Neutrophil (primary cell): Measurements from ENCODE around the gene CALCOCO1.
A peak's percentile ranks its signal among the peaks of the same experiment; 100 is the strongest.
"Not testable (repeated sequence)": the region's sequence is repeated elsewhere in the genome, so short reads cannot be mapped to it uniquely, and the experiment has no call there.

ENCODE experiments used
- H3K27ac ChIP-seq: fragments of 200-600 bp; sonication (generic); 2 replicates; pipeline ENCODE4 v1.5.1; 2016; ENCODE audit warnings: mild to moderate bottlenecking, moderate library complexity
- H3K27me3 ChIP-seq: fragments of 200-600 bp; sonication (generic); 2 replicates; pipeline ENCODE4 v1.6.0; 2016; ENCODE audit warnings: mild to moderate bottlenecking
- H3K36me3 ChIP-seq: fragments of 200-600 bp; sonication (generic); 2 replicates; pipeline ENCODE4 v1.5.1; 2017
- H3K4me1 ChIP-seq, 2 experiments: fragments of 200-600 bp in 1 of 2; sonication (generic) in 1 of 2; 1 replicate in 1 of 2; 2 replicates in 1 of 2; pipeline versions ENCODE4 v1.5.1 to v1.6.1; 2013 to 2016; ENCODE audit warnings: low read depth in 1 of 2, low read length in 1 of 2, mild to moderate bottlenecking in 1 of 2, moderate library complexity in 1 of 2; ENCODE audit not compliant: control insufficient read depth in 1 of 2, insufficient read depth in 1 of 2
- H3K4me3 ChIP-seq, 2 experiments: fragments of 200-600 bp in 1 of 2; sonication (generic) in 1 of 2; 1 replicate in 1 of 2; 2 replicates in 1 of 2; pipeline ENCODE4 v1.5.1; 2013 to 2016; ENCODE audit warnings: low read depth in 1 of 2, low read length in 1 of 2, mild to moderate bottlenecking in 1 of 2, moderate library complexity in 1 of 2
- H3K9me3 ChIP-seq: fragments of 200-600 bp; sonication (generic); 2 replicates; pipeline ENCODE4 v1.5.1; 2016
- CTCF ChIP-seq: fragments of 200-600 bp; sonication (generic); IDR thresholded peaks from 2 replicates; pipeline ENCODE4 v1.5.1; 2016; ENCODE audit warnings: antibody characterized with exemption

The CALCOCO1 gene

DNA sequence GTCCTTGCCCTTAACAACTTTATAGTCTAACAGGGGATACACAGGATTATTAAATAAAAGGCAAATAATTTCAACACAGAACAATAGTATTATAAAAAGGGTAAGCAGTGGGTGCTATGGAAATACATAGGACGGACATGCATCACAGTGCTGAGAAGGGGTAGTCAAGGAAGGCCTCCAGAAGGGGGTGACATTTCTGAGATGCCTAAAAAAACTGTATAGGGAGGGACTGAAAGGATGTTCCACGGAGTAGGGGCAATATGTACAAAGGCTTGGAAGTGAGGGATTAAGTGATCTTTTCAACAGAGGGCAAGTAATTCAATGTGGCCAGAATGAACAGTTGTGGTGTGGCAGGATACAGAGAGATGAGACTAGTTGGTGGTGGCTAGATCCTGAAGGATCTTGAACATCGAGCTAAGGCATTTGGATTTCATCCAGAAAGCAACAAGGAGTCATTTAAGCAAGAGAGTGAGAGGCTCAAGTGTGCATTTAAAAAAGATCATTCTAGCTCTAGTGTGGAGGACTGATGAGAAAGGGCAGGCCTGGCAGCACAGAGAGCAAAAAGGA lies 42.5 kb downstream of the CALCOCO1 start:
- Histone ChIP-seq H3K4me3 (no peak overlapping the region), H3K27ac (no peak overlapping the region), H3K9me3 (no peaks in the 10 kb centered on the region), H3K36me3 (no peaks in the 10 kb centered on the region), H3K4me1 (no peaks in the 10 kb centered on the region), H3K27me3 (peaks cover 41% of the 10 kb centered on the region)
- no peak for TF ChIP-seq CTCF

GRCh38 chr12:53683983-53684382 lies 43.3 kb downstream of the CALCOCO1 start:
- Histone ChIP-seq H3K27ac (no peak overlapping the region), H3K36me3 (no peaks in the 10 kb centered on the region), H3K9me3 (no peaks in the 10 kb centered on the region), H3K4me3 (no peak overlapping the region), H3K27me3 (peaks cover 41% of the 10 kb centered on the region), H3K4me1 (no peaks in the 10 kb centered on the region)
- TF ChIP-seq CTCF = no peak

DNA sequence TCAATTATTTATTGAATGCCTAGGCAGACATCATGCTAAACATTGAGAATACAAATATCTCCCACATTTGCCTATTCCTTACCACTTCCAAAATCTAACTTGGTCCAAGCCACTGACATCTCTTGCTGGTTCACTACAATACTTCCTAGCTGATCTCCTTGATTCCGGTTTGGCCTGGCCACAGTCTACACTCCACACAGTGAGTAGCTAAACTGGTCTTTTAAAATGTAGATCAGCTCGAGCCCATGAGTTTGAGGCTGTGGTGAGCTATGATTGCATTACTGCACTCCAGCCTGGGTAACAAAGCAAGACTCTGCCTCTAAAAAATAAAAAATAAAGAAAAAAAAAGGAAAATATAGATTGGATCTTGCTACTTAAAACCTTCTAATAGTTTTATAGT lies 43.8 kb downstream of the CALCOCO1 start:
- no peak overlapping the region for H3K4me3 ChIP-seq
- no peaks in the 10 kb centered on the region for H3K36me3 ChIP-seq
- TF ChIP-seq CTCF = no peak
- no peaks in the 10 kb centered on the region for H3K4me1 ChIP-seq
- no peak overlapping the region for H3K27ac ChIP-seq
- peaks cover 41% of the 10 kb centered on the region for H3K27me3 ChIP-seq
- no peaks in the 10 kb centered on the region for H3K9me3 ChIP-seq

- peaks cover 42% of the 10 kb centered on the region for H3K27me3 ChIP-seq
- peaks cover 22% of the 10 kb centered on the region in 2 experiments for H3K4me1 ChIP-seq
- H3K36me3 ChIP-seq, H3K9me3 ChIP-seq, H3K27ac ChIP-seq, H3K4me3 ChIP-seq: not testable (repeated sequence)
Measured at GRCh38 chr12:53680061-53680460, 47.2 kb downstream of the CALCOCO1 start.

- Histone ChIP-seq H3K4me3 (peak overlapping the region in 1 of 2 experiments; percentile 95), H3K27ac (no peak overlapping the region), H3K36me3 (peaks cover 6% of the 10 kb centered on the region), H3K27me3 (peaks cover 42% of the 10 kb centered on the region), H3K4me1 (peaks cover 23 to 25% of the 10 kb centered on the region in 2 experiments), H3K9me3 (no peaks in the 10 kb centered on the region)
- TF ChIP-seq CTCF = no peak
Measured at GRCh38 chr12:53677800-53678148, 49.5 kb downstream of the CALCOCO1 start.

GRCh38 chr12:53677016-53677799 lies 50.0 kb downstream of the CALCOCO1 start:
- peaks cover 8% of the 10 kb centered on the region for H3K36me3 ChIP-seq
- peaks cover 42% of the 10 kb centered on the region for H3K27me3 ChIP-seq
- H3K4me3 ChIP-seq = peak overlapping the region; percentile 95 to 98
- no peak overlapping the region for H3K27ac ChIP-seq
- no peaks in the 10 kb centered on the region for H3K9me3 ChIP-seq
- no peak for TF ChIP-seq CTCF
- H3K4me1 ChIP-seq = peaks cover 23 to 25% of the 10 kb centered on the region in 2 experiments
